Smooth muscle cell (in vitro differentiated cells): Measurements from ENCODE around the gene ZPBP. TPM values are rescaled to one million over a fixed set of nuclear protein-coding genes. Genes with fewer than 3 reads are reported as not detected.

Source experiments
- DNase-seq: peaks from one replicate; lab custom pipeline; 2025; ENCODE audit not compliant: unreplicated experiment; lab: John Stamatoyannopoulos, UW
- H2AFZ ChIP-seq: fragments of 200-600 bp; sonication (generic); 2 replicates; pipeline ENCODE4 v1.6.0; 2016; ENCODE audit warnings: antibody characterized with exemption, low read depth, mild to moderate bottlenecking
- H3F3A ChIP-seq: fragments of 200-600 bp; sonication (generic); 2 replicates; pipeline ENCODE4 v1.6.0; 2017; ENCODE audit warnings: antibody characterized with exemption, low read depth
- H3K27ac ChIP-seq: fragments of 200-600 bp; sonication (generic); 2 replicates; pipeline ENCODE4 v1.5.1; 2016; ENCODE audit warnings: low read depth, mild to moderate bottlenecking
- H3K27me3 ChIP-seq: fragments of 200-600 bp; sonication (generic); 2 replicates; pipeline ENCODE4 v1.6.1; 2016; ENCODE audit warnings: low read depth, mild to moderate bottlenecking
- H3K36me3 ChIP-seq: fragments of 200-600 bp; sonication (generic); 2 replicates; pipeline ENCODE4 v1.5.1; 2016; ENCODE audit warnings: low read depth
- H3K4me1 ChIP-seq: fragments of 200-600 bp; sonication (generic); 2 replicates; pipeline ENCODE4 v1.5.1; 2016; ENCODE audit warnings: low read depth
- H3K4me2 ChIP-seq: fragments of 200-600 bp; sonication (generic); 2 replicates; pipeline ENCODE4 v1.6.0; 2016; ENCODE audit warnings: mild to moderate bottlenecking
- H3K4me3 ChIP-seq: fragments of 200-600 bp; sonication (generic); 2 replicates; pipeline ENCODE4 v1.5.1; 2016; ENCODE audit warnings: mild to moderate bottlenecking
- H3K79me2 ChIP-seq: fragments of 200-600 bp; sonication (generic); 2 replicates; pipeline ENCODE4 v1.6.0; 2016; ENCODE audit warnings: low read depth, mild to moderate bottlenecking
- H3K9ac ChIP-seq: fragments of 200-600 bp; sonication (generic); 2 replicates; pipeline ENCODE4 v1.6.0; 2016; ENCODE audit warnings: low read depth
- H3K9me3 ChIP-seq: fragments of 200-600 bp; sonication (generic); replicated peaks from 2 replicates; pipeline ENCODE4 v1.5.1; 2016; ENCODE audit warnings: low read depth
- H4K20me1 ChIP-seq: fragments of 200-600 bp; sonication (generic); 2 replicates; pipeline ENCODE4 v1.6.0; 2016; ENCODE audit warnings: low read depth
- CTCF ChIP-seq: fragments of 200-600 bp; sonication (generic); IDR thresholded peaks from 2 replicates; pipeline ENCODE4 v1.5.1; 2017; ENCODE audit warnings: borderline replicate concordance, mild to moderate bottlenecking, antibody characterized with exemption; ENCODE audit not compliant: insufficient read depth, poor library complexity, severe bottlenecking
- WGBS: methylation state at CpG from one replicate; pipeline ENCODE4 v1.1.7; 2016; ENCODE audit warnings: low lambda C conversion rate; 5-methylcytosine and 5-hydroxymethylcytosine counted together
- polyA plus RNA-seq: library from polyadenylated mRNA; unstranded; fragments of >200 nt; fragmentation: Nextera tagmentation; extraction: Ambion mirVana; gene quantifications from 2 replicates; pipeline ENCODE4 v1.2.1, GENCODE V29; 2016
- total RNA-seq: library from RNA; depleted of rRNA; stranded (reverse); fragments of >200 nt; gene quantifications from 2 replicates; pipeline ENCODE4 v1.2.3, GENCODE V29; 2014

ZPBP gene
- not detected in 2 replicates for total RNA-seq
- not detected in 2 replicates for polyA plus RNA-seq

- Histone ChIP-seq H3K9me3 (no peaks in the 10 kb centered on the region), H3K4me1 (no peaks in the 10 kb centered on the region), H3K79me2 (no peaks in the 10 kb centered on the region), H3K36me3 (no peaks in the 10 kb centered on the region), H2AFZ (peak within 1 kb of the TSS; percentile 59), H3K9ac (no peak within 1 kb of the TSS), H3F3A (no peaks in the 10 kb centered on the region), H4K20me1 (no peaks in the 10 kb centered on the region), H3K27ac (no peak within 1 kb of the TSS), H3K27me3 (peaks cover 35% of the 10 kb centered on the region), H3K4me2 (peak within 1 kb of the TSS; percentile 78), H3K4me3 (peak within 1 kb of the TSS; percentile 43)
- no peak for DNase-seq
- peak; percentile 84 for TF ChIP-seq CTCF
- WGBS = 47% methylated on average over 41 of the region's 53 CpGs
These were observed at the start of gene ZPBP for GRCh38 chr7:50092579-50093491. ZPBP (minus strand) TSS chr7:50093246; CDS start chr7:50093194, 52 bp downstream.

GRCh38 chr7:50142425-50143017 lies 49.5 kb upstream of the ZPBP start:
- no peaks in the 10 kb centered on the region for H3K36me3 ChIP-seq
- no peaks in the 10 kb centered on the region for H4K20me1 ChIP-seq
- no peaks in the 10 kb centered on the region for H3K4me1 ChIP-seq
- WGBS = 29% methylated on average over 5 of the region's 5 CpGs
- peak; percentile 81 for TF ChIP-seq CTCF
- H3K79me2 ChIP-seq = no peaks in the 10 kb centered on the region
- H3K9ac ChIP-seq = no peak overlapping the region
- H3K4me2 ChIP-seq = no peak overlapping the region
- no peak overlapping the region for H2AFZ ChIP-seq
- no peaks in the 10 kb centered on the region for H3K9me3 ChIP-seq
- H3K27me3 ChIP-seq = peaks cover 5% of the 10 kb centered on the region
- H3K27ac ChIP-seq = no peak overlapping the region
- no peak for DNase-seq
- no peaks in the 10 kb centered on the region for H3F3A ChIP-seq
- no peak overlapping the region for H3K4me3 ChIP-seq

- H3K4me2 ChIP-seq = no peak overlapping the region
- WGBS = 69% methylated on average over 12 of the region's 12 CpGs
- no peaks in the 10 kb centered on the region for H3K4me1 ChIP-seq
- no peaks in the 10 kb centered on the region for H3K9me3 ChIP-seq
- H4K20me1 ChIP-seq = no peaks in the 10 kb centered on the region
- no peak overlapping the region for H3K27ac ChIP-seq
- H3K27me3 ChIP-seq = no peaks in the 10 kb centered on the region
- DNase-seq = no peak
- H3F3A ChIP-seq = no peaks in the 10 kb centered on the region
- H2AFZ ChIP-seq = no peak overlapping the region
- TF ChIP-seq CTCF = no peak
- H3K36me3 ChIP-seq = no peaks in the 10 kb centered on the region
- no peak overlapping the region for H3K4me3 ChIP-seq
- no peaks in the 10 kb centered on the region for H3K79me2 ChIP-seq
- H3K9ac ChIP-seq = no peak overlapping the region
These were observed 48.8 kb upstream of the ZPBP start for GRCh38 chr7:50141854-50142253.
